Cardiac fibroblast (primary cell): Measurements from ENCODE around the gene DMAC2L.

Experiments used
- DNase-seq, 2 donors: peaks; one replicate each; pipeline versions ENCODE4 v3.0.0 to v3.0.0-alpha.2; 2010; ENCODE audit warnings: low read depth in 2 of 2
- H3K4me3 ChIP-seq, 2 donors: replicated peaks in 1 of 2; 1 replicate in 1 of 2; 2 replicates in 1 of 2; pipeline ENCODE4 v1.5.1; 2011; ENCODE audit warnings: low read depth in 2 of 2, low read length in 2 of 2, mild to moderate bottlenecking in 2 of 2, moderate library complexity in 1 of 2
- TF ChIP-seq, protein P1 (sequence below): IDR thresholded peaks from one replicate; pipeline ENCODE4 v1.5.1; 2011; ENCODE audit warnings: low read depth, mild to moderate bottlenecking, low read length, inconsistent platforms

DMAC2L gene, protein sequence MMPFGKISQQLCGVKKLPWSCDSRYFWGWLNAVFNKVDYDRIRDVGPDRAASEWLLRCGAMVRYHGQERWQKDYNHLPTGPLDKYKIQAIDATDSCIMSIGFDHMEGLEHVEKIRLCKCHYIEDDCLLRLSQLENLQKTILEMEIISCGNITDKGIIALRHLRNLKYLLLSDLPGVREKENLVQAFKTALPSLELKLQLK

DNA sequence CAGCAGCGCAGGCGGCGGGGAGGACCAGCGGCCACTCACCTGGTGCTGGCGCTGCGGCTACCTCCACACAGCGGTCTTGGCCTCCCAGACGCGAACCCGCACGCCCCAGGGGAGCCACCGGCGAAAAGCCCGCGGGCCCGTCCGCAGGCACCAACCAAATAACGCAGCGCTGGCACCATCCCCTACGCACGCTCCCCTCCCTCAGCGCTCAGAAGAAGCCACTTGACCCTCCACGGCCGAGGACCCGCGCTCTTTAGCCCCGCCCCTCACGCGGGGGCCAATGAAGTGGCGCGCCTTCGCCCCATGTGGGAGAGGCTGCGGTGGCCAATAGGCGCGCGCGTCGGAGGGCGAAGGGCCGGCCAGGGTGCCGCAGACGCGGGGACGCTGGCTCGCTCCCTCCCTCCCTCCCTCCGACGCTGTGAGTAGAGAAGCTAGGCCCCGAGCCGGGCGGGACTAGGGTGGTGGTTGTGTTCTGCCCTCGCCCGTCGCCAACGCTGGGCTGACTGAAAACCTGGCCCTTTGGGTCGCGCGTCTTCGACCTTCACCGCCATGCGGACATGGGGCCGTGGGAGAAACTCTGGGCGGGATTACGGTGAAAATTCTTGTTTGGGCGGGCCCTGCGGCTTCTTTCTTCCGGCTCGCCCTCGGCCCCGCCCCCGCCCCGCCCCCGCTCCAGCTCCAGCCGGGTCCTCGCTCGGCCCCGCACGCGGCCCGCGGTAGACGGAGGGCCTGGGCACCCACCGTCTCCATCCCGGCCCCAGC, at the start of gene DMAC2L, which contains the start of gene L2HGDH:
Gene DMAC2L (plus strand): TSS at position 353 of the 762 bp plus-strand sequence. CDS start 9,164 bp downstream, outside the sequence.
Gene L2HGDH (minus strand): TSS at position 258 of the 762 bp plus-strand sequence. CDS start 79 bp downstream, at position 179.
- H3K4me3 ChIP-seq: peak within 1 kb of the TSS; percentile 86 to 90
- peak; percentile 91 to 93 for DNase-seq
- TF ChIP-seq, protein P1, sequence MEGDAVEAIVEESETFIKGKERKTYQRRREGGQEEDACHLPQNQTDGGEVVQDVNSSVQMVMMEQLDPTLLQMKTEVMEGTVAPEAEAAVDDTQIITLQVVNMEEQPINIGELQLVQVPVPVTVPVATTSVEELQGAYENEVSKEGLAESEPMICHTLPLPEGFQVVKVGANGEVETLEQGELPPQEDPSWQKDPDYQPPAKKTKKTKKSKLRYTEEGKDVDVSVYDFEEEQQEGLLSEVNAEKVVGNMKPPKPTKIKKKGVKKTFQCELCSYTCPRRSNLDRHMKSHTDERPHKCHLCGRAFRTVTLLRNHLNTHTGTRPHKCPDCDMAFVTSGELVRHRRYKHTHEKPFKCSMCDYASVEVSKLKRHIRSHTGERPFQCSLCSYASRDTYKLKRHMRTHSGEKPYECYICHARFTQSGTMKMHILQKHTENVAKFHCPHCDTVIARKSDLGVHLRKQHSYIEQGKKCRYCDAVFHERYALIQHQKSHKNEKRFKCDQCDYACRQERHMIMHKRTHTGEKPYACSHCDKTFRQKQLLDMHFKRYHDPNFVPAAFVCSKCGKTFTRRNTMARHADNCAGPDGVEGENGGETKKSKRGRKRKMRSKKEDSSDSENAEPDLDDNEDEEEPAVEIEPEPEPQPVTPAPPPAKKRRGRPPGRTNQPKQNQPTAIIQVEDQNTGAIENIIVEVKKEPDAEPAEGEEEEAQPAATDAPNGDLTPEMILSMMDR: no peak

DNA sequence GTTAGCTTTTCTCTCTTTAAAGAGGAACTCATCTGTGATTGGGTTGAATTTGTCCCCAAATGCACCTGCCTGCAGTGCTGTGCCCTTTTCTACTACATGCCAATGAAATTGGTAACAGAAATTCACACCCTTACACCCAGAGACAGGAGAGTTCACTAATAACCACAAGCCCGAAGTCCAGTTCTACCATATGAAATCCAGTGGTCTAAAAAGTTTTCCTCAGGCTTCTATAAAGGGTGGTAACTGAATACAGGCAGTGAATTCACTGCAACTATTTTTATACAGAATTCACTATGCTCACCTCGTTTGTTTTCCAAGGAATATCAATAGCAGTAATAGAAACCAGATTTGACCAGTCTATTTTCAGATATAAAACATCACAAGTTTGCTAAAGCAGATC, 49.3 kb upstream of the DMAC2L start:
- no peak for DNase-seq
- TF ChIP-seq, protein P1: no peak
- no peak overlapping the region for H3K4me3 ChIP-seq

DNA sequence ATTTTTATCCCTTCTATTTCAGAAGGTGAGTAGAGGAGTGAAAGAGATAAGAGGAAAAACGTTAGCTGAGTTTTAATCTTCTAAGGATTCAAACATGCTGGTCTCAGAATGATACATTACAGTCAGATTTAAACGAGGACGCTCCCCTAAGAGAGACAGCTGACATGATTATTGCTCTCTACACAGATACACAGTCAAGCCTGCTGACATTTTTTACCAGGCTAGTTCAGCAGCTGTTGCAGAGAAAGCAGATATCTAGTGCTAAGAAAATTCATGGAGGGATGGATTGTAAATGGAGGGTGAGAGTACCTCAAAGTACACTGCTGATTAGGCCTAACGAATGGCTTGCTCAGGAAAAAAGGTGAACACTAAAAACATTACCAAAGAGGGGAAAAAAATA, 48.8 kb upstream of the DMAC2L start:
- no peak for DNase-seq
- TF ChIP-seq, protein P1: no peak
- no peak overlapping the region for H3K4me3 ChIP-seq

DNA sequence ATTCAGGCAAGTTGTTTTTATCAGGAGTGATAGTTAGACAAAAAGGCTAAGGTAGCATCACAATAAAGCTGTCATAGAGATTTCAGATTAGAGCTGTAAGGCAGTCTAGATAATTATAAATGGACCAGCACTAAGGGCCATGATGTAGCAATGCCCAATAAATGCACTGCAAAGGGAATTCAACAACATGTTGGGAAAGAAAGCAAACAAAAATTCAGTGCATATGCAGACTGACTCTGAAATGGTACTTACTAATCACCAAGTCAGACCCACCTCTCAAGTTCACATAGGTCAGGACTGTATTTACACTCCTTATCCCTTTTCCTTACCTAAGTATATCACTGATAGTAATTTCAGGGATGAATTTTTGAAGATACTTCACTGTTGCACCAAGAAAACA, 47.1 kb upstream of the DMAC2L start:
- DNase-seq: no peak
- TF ChIP-seq, protein P1: no peak

DNA sequence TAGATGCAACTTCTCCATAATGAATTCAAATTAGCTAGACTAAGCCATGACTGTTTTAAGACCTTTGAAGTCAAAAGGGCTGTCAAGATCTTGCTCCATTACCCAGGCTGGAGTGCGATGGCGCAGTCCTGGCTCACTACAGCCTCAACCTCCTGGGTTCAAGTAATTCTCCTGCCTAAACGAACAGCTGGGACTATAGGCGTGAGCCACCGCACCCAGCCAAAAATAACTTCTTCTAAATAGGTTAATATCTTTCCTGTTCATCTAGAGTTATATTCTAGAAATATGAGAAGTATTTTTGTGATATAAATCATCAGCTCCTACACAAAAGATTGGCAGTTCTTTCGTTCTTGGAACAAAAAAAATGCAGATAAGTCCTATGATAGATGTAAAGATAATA, 41.2 kb upstream of the DMAC2L start:
- TF ChIP-seq, protein P1: no peak
- DNase-seq: no peak
- H3K4me3 ChIP-seq: no peak overlapping the region

More for the DNA sequence above, 47.1 kb upstream of the DMAC2L start:
- H3K4me3 ChIP-seq: no peak overlapping the region

DNA sequence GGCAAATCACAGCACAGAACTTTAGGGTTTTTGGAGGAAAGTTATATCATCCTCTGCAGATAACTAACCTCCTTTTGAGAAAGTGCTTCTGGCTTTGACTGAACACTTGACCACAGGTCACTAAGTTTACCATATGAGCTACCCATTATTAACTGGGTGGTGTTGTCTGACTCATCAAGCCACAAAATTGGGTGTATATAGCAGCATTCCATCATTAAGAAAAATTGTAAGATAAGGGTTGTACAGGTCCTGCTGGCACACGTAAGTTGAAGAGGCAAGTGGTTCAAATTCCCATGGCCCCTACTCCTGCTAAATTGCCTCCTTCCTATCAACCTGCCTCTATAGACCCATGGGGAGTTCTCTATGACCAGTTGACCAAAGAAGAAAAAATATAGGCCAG, 39.6 kb upstream of the DMAC2L start:
- H3K4me3 ChIP-seq: no peak overlapping the region
- TF ChIP-seq, protein P1: no peak
- no peak for DNase-seq
